Measurements from ENCODE around the gene KCNH5. TPM values are rescaled to one million over a fixed set of nuclear protein-coding genes. Genes with fewer than 3 reads are reported as not detected.
A peak's percentile ranks its signal among the peaks of the same experiment; 100 is the strongest.

The KCNH5 gene
- total RNA-seq, 1 experiment from 2014 or later, result not detected

DNA sequence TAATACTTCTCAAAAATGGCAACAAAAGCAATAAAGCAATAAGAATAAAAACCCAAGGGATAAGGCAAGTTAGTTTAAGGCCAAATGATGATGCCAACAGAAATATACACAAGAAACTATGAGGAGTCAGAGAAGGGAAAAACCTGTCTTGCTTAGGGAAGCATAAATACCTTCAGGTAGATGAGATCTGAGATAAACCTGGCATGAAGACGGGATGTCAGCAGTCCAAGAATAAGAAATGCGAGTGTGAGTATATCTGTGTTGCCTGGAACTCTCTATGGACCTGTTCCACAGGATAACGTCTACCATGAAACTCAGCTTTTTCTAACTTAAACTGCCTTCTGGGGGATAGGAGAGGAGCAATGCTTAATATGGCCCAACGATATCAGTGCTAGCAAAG, 30.6 kb downstream of the KCNH5 start:
- in situ Hi-C loops (cut with HindIII; ENCODE audit: low pct_unique_long_range_greater_than_20kb, low sequenced_read_pairs), result no loop called here

DNA sequence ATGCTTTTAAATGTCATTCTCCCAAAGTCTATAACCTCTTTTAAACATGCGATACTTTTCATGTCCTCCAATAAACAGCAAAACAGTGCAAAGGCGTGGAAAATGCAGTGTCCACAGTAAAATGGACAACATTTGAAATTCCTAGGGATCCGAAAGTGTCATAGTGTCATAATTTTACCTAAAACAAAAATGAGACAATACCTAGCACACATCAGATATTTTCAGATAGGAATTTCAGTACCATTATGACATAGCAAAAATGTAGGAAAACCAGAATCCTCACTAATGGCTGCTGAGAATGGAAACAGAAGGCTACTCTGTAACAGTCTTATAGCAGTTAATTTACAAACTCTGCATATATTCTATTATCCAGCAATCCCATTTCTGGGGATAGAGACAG, 33.1 kb downstream of the KCNH5 start:
- in situ Hi-C loops (cut with HindIII; ENCODE audit: low pct_unique_long_range_greater_than_20kb, low sequenced_read_pairs), result no loop called here
- no peak for DNase-seq (ENCODE audit: low read depth)

More for the DNA sequence above, 30.6 kb downstream of the KCNH5 start:
- DNase-seq (ENCODE audit: low read depth), result no peak

DNA sequence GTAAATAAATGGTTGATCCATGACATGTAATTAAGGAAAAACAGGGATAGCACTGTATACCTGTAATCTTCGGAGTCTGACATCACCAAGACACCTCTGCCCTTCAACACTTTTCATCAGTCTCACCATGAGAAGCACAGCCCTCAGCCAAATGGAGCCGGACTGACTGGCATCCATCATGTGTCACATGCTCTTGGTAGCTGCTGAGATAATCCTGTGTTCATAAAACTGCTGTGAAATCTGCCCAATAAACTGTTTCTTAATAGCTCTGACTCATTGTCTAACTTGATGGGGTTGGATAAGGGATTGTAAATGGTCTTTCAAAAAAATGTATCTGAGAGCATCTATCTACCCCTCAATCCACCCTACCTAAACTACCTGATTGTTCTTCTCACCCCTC, 33.6 kb downstream of the KCNH5 start:
- no peak for DNase-seq (ENCODE audit: low read depth)
- in situ Hi-C loops (cut with HindIII; ENCODE audit: low pct_unique_long_range_greater_than_20kb, low sequenced_read_pairs), result no loop called here

DNA sequence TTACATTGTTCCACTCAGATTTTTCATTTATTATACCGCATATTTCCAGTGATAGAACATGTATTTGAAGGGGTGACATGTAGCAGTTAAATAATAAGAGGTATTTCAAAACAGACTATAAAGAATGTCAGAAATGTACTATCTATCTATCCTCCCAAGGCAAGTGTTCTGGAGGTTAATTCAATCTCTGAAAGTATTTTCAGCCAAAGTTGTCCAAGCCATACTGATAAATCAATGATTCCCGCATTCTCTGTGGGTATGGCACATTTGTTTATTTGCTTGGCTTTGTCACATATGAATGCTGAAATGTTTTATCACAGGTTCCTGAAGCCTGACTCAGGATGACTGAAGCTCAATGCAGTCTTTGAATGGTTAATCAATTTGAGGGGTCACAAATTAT, 35.8 kb downstream of the KCNH5 start:
- no peak for DNase-seq (ENCODE audit: low read depth)

DNA sequence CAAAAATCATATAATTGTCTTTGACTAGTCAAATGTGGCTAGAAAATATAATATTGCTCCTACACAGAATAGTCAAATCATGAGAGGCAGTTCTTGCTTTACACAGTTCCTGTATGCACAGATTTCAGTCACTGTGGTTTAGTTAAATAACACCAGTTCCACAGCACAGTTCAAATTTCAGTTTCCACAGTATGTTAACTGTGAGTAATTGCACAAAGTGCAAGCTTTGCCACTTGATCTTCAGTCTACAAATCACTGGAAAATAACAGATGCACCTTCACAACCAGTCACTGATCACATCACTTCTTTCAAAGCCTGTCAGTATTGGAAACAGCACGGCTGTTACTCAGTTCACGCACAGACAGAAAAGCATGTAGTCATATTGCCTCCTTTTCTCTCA, 38.7 kb downstream of the KCNH5 start:
- in situ Hi-C loops (cut with HindIII; ENCODE audit: low pct_unique_long_range_greater_than_20kb, low sequenced_read_pairs), result no loop called here
- DNase-seq (ENCODE audit: low read depth), result no peak

More for the DNA sequence above, 35.8 kb downstream of the KCNH5 start:
- in situ Hi-C loops (cut with HindIII; ENCODE audit: low pct_unique_long_range_greater_than_20kb, low sequenced_read_pairs), result no loop called here

DNA sequence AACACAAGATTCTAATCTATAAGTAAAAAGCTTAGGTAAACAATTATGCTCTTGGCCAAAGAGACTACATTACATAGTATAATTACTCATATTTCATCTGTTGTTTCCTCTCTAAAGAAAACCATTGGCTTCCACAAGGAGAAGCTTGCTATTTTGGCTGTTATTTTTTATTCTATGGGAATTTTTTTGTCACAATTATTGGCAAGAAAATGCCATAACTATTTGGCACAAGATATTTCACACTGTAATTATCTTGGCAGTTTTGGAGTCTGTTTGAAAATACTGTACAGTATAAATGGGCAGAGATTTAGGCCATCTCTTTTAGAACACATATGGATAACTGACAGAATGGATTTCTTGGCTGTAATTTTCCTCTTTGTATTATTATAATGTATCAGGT, 51.2 kb downstream of the KCNH5 start:
- in situ Hi-C loops (cut with HindIII; ENCODE audit: low pct_unique_long_range_greater_than_20kb, low sequenced_read_pairs), result no loop called here

DNA sequence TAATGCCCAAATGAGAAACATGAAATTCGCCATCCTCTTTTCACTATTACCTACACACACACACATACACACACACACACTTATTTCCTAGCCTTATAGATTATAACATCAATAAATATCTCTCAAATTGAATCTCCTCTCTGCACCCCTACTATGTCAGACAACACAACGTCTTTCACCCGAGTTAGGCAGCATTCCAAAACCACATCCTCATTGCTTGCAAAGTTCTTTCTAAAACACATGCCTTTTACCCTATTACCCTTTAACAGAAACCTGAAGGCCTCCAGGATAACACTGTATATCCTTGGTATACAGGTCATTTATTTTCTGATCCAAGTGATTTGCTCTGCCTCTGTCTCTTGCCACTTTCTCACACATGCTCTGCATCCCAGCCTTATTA, 56.3 kb downstream of the KCNH5 start:
- in situ Hi-C loops (cut with HindIII; ENCODE audit: low pct_unique_long_range_greater_than_20kb, low sequenced_read_pairs), result no loop called here
- no peak for DNase-seq (ENCODE audit: low read depth)

More for the DNA sequence above, 51.2 kb downstream of the KCNH5 start:
- no peak for DNase-seq (ENCODE audit: low read depth)

DNA sequence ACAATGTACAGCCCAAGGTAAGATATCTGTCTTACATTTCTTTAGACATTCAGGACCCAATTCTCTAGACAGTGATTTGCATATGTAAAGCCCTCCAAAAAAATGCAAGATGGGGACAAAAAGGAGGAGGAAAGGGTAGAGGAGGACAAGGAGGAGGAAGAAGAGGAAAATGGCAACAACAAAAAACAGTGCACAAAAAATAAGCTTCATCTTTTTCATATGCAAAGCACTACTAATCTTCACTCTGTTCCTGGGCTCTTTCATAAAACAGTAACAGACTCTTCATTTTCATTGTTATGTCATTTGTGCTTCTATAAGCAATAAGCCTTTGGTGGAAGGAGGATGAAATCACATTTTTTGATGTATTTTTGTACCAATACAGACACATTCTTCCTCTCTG, 61.4 kb downstream of the KCNH5 start:
- in situ Hi-C loops (cut with HindIII; ENCODE audit: low pct_unique_long_range_greater_than_20kb, low sequenced_read_pairs), result no loop called here
- no peak for DNase-seq (ENCODE audit: low read depth)

DNA sequence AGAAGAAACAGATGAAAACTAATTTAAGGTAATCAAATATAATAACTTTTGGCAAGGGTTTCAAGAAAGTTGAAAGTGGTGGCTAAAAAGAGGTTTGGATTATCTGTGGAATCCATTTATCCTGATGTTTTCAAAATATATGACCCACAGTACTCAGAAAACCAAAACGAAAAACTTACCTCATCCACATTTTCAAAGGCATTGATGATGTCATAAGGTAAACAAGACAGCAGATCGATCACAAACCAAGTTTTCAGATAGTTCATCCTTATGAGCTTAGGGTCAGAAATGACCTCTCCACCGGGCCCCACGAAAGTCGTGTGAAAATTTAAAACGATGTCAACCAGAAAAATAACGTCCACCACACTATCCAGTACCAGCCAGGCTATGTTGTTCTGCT, 64.6 kb downstream of the KCNH5 start:
- no peak for DNase-seq (ENCODE audit: low read depth)
- in situ Hi-C loops (cut with HindIII; ENCODE audit: low pct_unique_long_range_greater_than_20kb, low sequenced_read_pairs), result no loop called here

DNA sequence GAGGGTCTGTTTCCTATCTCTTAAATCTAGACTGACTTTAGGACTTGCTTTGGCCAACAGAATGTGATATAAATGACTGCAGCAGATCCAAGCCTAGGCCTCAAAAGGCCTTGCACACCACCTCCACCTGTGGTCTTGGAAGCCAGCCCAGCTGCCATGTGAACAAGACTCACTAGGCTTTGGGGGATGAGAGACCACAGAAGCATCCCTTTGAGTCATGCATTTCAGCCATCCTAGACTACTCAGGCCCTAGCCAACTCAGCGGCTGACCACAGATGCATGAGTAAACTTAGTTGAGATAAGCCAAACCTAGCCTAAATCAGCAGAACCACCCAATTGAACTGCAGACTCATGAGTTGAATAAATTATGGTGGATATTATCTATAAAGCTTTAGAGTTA, 87.7 kb downstream of the KCNH5 start:
- peak; percentile 3 for DNase-seq (ENCODE audit: low read depth)
- in situ Hi-C loops (cut with HindIII; ENCODE audit: low pct_unique_long_range_greater_than_20kb, low sequenced_read_pairs), result no loop called here

DNA sequence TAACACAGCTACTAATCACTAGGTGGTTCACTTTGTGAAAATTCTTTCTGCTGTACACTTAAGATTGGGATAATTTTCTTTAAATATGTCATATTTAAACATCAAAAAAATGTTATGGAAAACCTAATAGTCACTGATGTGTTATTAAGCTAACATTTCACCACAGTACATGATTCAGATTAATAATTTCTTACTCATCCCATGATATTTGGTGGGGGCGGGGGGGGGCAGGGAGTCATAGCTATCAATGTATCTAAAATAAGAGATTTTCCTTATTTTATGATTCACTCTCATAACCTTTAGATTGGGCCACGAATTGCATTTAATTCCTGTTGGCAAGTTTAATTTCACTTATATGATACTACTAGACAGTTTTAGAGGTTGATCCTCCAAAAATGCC, 88.8 kb downstream of the KCNH5 start:
- in situ Hi-C loops (cut with HindIII; ENCODE audit: low pct_unique_long_range_greater_than_20kb, low sequenced_read_pairs), result no loop called here

DNA sequence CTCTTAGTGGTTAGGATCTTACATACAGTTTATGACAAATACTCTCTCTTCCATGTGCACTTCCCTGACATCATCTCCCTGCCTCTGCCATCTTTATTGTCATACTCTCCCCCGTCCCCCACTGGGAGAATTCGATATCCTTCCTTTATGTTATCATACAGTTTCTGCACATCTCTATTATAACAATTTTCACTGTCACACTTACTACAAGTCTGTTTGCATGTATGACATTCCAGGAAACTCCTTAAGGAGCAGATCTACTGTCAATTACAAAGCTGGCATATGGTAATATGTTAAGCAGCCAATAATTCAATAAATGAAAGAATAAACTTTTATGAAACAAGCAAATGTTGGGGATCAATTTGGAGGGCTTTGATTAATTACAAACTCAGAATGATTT, 91.1 kb downstream of the KCNH5 start:
- in situ Hi-C loops (cut with HindIII; ENCODE audit: low pct_unique_long_range_greater_than_20kb, low sequenced_read_pairs), result no loop called here

More for the DNA sequence above, 88.8 kb downstream of the KCNH5 start:
- DNase-seq (ENCODE audit: low read depth), result no peak

DNA sequence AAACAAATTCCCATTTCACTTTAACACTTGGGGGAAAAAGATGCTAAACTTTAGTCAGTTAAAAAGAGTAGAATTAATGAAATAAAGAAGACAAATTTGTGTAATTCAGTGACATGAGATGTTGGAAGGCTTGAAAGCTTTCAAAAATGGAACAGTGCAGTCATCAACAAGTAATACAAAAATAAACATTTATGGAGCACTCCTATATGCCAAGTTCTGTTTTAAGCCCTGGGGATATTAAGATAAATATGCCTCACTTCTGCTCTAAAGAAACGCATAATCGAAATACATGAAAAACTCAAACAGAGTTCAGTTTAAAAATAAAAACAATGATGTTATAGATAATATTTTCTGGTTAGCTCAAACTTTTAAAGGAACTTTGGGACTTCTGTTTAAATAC, 93.0 kb downstream of the KCNH5 start:
- in situ Hi-C loops (cut with HindIII; ENCODE audit: low pct_unique_long_range_greater_than_20kb, low sequenced_read_pairs), result no loop called here
- DNase-seq (ENCODE audit: low read depth), result no peak

More for the DNA sequence above, 91.1 kb downstream of the KCNH5 start:
- DNase-seq (ENCODE audit: low read depth), result no peak

DNA sequence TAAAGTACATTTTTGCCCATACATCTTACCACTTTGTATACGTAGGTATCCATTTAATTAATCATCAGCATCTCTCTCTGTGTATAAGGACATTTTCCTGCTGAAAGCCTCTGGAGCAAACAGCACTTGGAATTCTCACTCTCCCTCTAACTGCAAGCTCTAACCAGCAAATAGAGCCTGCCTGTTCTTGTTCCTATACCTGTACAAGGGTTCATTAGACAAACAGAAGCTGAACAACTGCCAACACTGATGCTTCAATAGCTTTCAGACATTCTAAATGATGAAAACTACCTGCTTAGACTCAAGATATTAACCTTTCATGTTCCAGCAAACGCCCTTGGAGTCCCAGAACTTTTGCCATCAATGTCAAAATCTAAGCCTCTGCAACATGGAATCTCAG, 98.0 kb downstream of the KCNH5 start:
- no peak for DNase-seq (ENCODE audit: low read depth)
- in situ Hi-C loops (cut with HindIII; ENCODE audit: low pct_unique_long_range_greater_than_20kb, low sequenced_read_pairs), result no loop called here

DNA sequence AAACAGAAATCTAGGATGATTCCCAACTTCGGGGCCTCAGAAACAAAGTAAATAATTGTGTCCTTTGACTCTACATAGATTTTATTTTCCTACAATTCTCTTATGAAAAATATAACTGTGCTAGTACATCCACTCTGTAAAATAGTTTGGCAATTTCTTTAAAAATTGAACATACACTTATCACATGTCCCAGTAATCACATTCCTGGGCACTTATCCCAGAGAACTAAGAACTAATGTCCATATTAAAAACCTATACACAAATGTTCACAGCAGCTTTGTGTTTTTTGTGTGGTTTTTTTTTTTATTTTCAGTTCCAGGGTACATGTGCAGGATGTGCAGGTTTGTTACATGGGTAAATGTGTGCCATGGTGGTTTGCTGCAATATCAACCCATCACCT, 99.0 kb downstream of the KCNH5 start:
- DNase-seq (ENCODE audit: low read depth), result no peak
- in situ Hi-C loops (cut with HindIII; ENCODE audit: low pct_unique_long_range_greater_than_20kb, low sequenced_read_pairs), result no loop called here

DNA sequence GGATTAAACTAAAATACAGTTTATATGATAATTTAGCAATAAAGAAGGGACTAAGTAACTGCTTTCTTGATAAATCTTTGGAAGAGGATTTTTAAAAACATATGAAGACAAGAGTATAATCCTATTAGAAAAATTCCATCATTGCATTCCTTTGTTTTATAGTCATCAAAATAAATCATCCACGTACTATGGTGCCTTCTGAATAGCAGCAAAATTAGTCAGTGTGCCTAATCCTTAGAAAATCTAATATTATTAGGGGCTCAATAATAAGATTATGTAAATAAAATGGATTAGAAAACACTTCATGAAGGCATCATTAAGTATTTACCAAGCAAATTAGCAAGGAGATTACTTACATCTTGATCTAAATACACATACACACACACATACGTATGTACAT, 102.1 kb downstream of the KCNH5 start:
- in situ Hi-C loops (cut with HindIII; ENCODE audit: low pct_unique_long_range_greater_than_20kb, low sequenced_read_pairs), result no loop called here
- no peak for DNase-seq (ENCODE audit: low read depth)

DNA sequence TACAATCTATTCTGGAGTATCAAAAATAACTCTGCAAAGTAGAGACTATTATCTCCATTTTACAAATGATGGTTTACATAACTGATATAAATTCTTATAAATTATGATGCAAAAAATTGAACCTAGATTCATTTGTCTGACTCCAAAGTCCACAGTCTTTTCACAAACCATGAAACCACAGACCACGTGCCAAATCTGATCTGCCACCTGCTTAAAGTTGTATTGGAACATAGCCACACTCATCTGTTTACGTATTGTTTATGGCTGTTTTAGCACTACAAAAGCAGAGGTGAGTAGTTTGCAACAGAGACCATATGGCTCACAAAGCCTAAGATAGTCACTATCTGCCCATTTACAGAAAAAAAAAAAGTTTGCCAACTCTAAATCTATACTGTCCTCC, 105.3 kb downstream of the KCNH5 start:
- in situ Hi-C loops (cut with HindIII; ENCODE audit: low pct_unique_long_range_greater_than_20kb, low sequenced_read_pairs), result no loop called here
- no peak for DNase-seq (ENCODE audit: low read depth)

DNA sequence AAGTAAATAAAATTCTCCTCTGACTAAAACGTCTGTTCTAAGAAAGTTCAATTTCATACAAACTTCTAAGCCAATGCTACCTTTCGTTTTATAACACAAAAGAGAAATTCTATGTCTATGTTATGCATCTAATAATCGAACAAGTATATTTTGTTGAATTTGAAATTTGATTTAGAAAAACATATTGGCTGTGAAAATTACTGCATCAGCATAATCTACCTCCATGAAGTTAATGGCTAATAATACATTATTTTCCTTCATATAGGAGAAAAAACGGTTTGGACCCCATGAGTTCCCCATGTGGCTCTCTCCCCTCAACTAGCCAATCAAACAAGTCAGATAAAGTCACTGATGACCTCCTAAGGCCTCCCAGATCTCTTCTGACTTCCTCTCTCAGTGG, 106.5 kb downstream of the KCNH5 start:
- in situ Hi-C loops (cut with HindIII; ENCODE audit: low pct_unique_long_range_greater_than_20kb, low sequenced_read_pairs), result no loop called here
- DNase-seq (ENCODE audit: low read depth), result no peak

DNA sequence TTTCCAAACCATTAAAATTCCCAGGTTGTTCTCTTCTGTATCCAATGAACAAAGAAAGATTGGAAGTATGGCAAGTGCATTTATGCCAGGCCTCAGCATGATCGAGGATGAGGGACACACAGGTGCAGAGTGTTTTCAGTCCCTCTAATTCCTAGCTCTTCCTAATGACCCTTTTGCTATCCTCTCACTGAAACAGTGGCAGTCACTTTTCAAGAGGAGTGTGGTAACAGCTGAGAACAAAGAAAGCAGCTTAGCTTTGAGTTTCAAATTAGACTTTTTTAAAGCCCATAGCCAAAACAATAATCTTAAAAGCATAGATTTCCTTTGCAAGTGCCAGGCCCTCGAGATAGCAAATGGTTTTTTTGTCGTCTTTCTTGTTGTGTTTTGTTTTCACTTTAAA, 110.8 kb downstream of the KCNH5 start:
- in situ Hi-C loops (cut with HindIII; ENCODE audit: low pct_unique_long_range_greater_than_20kb, low sequenced_read_pairs), result no loop called here
- DNase-seq (ENCODE audit: low read depth), result no peak

DNA sequence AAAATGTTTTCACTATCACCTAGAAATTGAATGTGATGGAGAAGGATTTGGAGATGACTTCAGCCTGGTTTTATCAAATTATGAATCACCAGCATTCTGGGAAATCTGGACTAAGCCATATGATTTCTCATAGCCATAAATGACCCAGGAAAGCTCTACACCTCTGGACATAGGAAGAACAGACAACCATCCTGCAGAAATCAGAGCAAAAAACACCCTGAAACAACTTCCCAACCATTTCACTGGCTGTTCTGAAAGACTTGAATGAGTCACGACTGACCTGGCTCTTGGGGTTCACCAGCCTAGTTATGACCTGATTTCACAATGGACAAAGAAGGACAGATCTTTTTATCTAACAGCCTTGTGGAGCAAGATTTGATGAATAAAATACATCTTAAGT, 123.8 kb downstream of the KCNH5 start:
- in situ Hi-C loops (cut with HindIII; ENCODE audit: low pct_unique_long_range_greater_than_20kb, low sequenced_read_pairs), result no loop called here
- no peak for DNase-seq (ENCODE audit: low read depth)

DNA sequence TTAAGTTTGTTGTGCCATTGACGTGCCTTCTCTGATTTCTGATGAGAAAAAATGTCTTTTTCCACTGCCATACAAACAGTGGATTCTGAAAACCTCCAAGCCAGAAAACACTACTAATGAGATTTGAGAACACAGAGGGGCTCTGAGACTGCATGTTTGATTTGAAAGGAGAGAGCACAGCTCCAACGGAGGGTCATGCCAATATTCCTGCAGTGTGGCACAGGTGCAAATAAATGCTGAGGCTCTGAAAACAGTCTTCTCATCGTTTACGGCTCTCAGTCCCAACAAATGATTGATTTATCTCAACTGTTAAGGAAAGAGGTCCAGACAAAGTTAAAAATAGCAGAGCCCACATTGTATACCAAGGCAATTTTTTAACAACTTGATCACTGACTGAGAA, 128.7 kb downstream of the KCNH5 start:
- in situ Hi-C loops (cut with HindIII; ENCODE audit: low pct_unique_long_range_greater_than_20kb, low sequenced_read_pairs), result no loop called here
- DNase-seq (ENCODE audit: low read depth), result no peak

All from Caki2 (cell line).